ENCODE data around the gene SERGEF. TPM values are rescaled to one million over a fixed set of nuclear protein-coding genes. Genes with fewer than 3 reads are reported as not detected.

SERGEF gene
- total and polyA plus RNA-seq, 4 donors: 20.2 to 85.0 (median 26.9) TPM

GRCh38 chr11:17960091-17960490 lies 52.8 kb downstream of the SERGEF start:
- ATAC-seq (ENCODE audit: insufficient read depth, low FRiP score): no peak
- H3K9ac ChIP-seq (ENCODE audit: insufficient read depth in 1 of 2, low read length in 2 of 2): no peak overlapping the region
- no peak overlapping the region for H3K4me3 ChIP-seq
- H3K4me1 ChIP-seq (ENCODE audit: control insufficient read depth in 5 of 5, insufficient read depth in 5 of 5, low read length in 5 of 5): no peaks in the 10 kb centered on the region
- H3K36me3 ChIP-seq (ENCODE audit: control insufficient read depth in 4 of 4, insufficient read depth in 4 of 4, low read length in 4 of 4): peaks cover 0 to 18% (median 5%) of the 10 kb centered on the region in 4 donors
- no peak overlapping the region for H3K27ac ChIP-seq (ENCODE audit: low read depth in 1 of 2, low read length in 1 of 2)
- no peak for TF ChIP-seq CTCF (IDR thresholded peaks at IDR 0.05; ENCODE audit: control extremely low read depth, extremely low read depth)
- H3K9me3 ChIP-seq (ENCODE audit: control insufficient read depth in 4 of 4, insufficient read depth in 3 of 4, low read length in 3 of 4): peaks cover 0 to 4% (median 0%) of the 10 kb centered on the region in 4 donors
- no peaks in the 10 kb centered on the region for H3K27me3 ChIP-seq (ENCODE audit: control insufficient read depth in 3 of 3, insufficient read depth in 3 of 3, low read length in 2 of 3)
- DNase-seq: peak in 2 of 3 donors; percentile 6 to 33

DNA sequence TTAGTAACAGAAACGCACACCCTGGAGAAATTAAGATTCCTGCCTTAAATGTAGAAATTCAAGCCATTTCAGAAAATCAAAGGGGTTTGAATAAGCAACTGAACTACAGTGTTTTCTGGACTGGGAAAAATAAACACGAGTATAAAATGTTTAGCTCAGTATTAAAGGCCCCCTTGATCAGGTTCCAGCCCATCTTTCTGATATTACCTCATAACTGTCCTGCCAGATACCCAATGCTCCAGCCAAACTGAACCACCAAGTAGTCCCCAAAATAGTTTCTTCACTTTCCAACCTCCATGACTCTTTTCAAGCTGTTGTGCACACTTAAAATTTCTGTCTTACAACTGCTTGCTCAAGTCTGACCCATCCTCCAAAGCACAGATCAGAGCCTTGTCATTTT lies 54.4 kb downstream of the SERGEF start:
- WGBS, 2 donors: 75 to 82% methylated on average over 2 of the region's 2 CpGs
- H3K36me3 ChIP-seq (ENCODE audit: control insufficient read depth in 4 of 4, insufficient read depth in 4 of 4, low read length in 4 of 4): peaks cover 0 to 25% (median 5%) of the 10 kb centered on the region in 4 donors

DNA sequence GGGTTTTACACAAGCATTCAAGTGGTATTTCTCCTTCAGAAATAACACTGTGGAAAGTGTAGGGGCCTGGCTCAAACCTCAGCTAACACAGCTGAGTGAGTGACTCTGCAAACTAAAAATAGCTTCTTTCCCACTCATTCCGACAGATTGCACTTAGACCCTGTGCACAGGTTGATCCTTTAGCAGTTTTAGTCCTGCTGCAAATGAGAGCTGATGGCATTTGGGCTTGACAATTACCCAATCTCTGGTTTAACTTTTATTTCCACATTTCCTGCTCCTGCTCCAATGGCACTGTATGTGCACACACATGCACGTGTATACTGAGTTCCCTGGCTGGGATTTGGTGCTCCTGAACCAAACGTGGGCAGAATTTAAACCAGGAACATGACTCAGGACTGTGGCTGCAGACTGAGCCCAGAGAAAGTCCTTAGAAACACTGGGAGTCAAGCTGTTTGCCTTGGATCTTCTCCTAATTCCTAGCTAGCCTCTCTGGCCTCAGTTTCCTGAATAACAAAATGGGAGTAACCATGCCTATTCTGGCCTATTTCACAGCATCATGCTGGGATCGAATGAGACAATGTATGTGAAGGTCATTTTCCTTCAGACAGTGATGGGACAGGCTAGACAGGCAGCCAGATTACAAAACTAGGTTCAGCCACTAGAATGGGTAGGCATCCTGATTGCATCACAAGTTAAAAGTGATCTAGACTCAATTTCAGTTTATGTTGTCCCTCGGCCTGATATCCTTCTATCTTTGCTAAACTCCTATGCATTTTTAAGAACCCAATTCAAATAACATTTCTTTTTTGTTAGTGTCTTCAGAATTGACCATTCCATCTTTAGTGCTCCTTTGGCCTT lies 58.2 kb downstream of the SERGEF start:
- Histone ChIP-seq H3K4me3 (no peak overlapping the region), H3K27ac (ENCODE audit: low read depth in 1 of 2, low read length in 1 of 2) (peak overlapping the region in 1 of 2 donors; percentile 40), H3K36me3 (ENCODE audit: control insufficient read depth in 4 of 4, insufficient read depth in 4 of 4, low read length in 4 of 4) (peaks cover 0 to 28% (median 3%) of the 10 kb centered on the region in 4 donors), H3K9ac (ENCODE audit: insufficient read depth in 1 of 2, low read length in 2 of 2) (no peak overlapping the region), H3K9me3 (ENCODE audit: control insufficient read depth in 4 of 4, insufficient read depth in 3 of 4, low read length in 3 of 4) (peaks cover 0 to 4% (median 0%) of the 10 kb centered on the region in 4 donors), H3K27me3 (ENCODE audit: control insufficient read depth in 3 of 3, insufficient read depth in 3 of 3, low read length in 2 of 3) (no peaks in the 10 kb centered on the region), H3K4me1 (ENCODE audit: control insufficient read depth in 5 of 5, insufficient read depth in 5 of 5, low read length in 5 of 5) (peaks cover 0 to 5% (median 0%) of the 10 kb centered on the region in 5 donors)
- DNase-seq (peak in 1 of 3 donors; percentile 22), ATAC-seq (ENCODE audit: insufficient read depth, low FRiP score) (no peak)
- no peak for TF ChIP-seq CTCF (IDR thresholded peaks at IDR 0.05; ENCODE audit: control extremely low read depth, extremely low read depth)
- 47 to 71% methylated on average over 5 of the region's 5 CpGs for WGBS, 2 donors

More for the DNA sequence above, 54.4 kb downstream of the SERGEF start:
- no peak overlapping the region for H3K9ac ChIP-seq (ENCODE audit: insufficient read depth in 1 of 2, low read length in 2 of 2)
- no peak for TF ChIP-seq CTCF (IDR thresholded peaks at IDR 0.05; ENCODE audit: control extremely low read depth, extremely low read depth)
- H3K4me1 ChIP-seq (ENCODE audit: control insufficient read depth in 5 of 5, insufficient read depth in 5 of 5, low read length in 5 of 5): peaks cover 0 to 5% (median 0%) of the 10 kb centered on the region in 5 donors
- no peak overlapping the region for H3K27ac ChIP-seq (ENCODE audit: low read depth in 1 of 2, low read length in 1 of 2)
- no peaks in the 10 kb centered on the region for H3K27me3 ChIP-seq (ENCODE audit: control insufficient read depth in 3 of 3, insufficient read depth in 3 of 3, low read length in 2 of 3)
- no peak for ATAC-seq (ENCODE audit: insufficient read depth, low FRiP score)
- no peak overlapping the region for H3K4me3 ChIP-seq
- H3K9me3 ChIP-seq (ENCODE audit: control insufficient read depth in 4 of 4, insufficient read depth in 3 of 4, low read length in 3 of 4): peaks cover 0 to 4% (median 0%) of the 10 kb centered on the region in 4 donors
- DNase-seq: peak; percentile 18 to 78 (median 56)

Data from lung (tissue), 12 donors.